Measurements from ENCODE around the gene NT5C3A. TPM values are rescaled to one million over a fixed set of nuclear protein-coding genes. Genes with fewer than 3 reads are reported as not detected.

Gene NT5C3A
- total and polyA plus RNA-seq, 2 of the 8 experiments (the other 6 are each of a cell fraction or from before 2014, with no cell fraction given), result 7.5 to 22.7 TPM

DNA sequence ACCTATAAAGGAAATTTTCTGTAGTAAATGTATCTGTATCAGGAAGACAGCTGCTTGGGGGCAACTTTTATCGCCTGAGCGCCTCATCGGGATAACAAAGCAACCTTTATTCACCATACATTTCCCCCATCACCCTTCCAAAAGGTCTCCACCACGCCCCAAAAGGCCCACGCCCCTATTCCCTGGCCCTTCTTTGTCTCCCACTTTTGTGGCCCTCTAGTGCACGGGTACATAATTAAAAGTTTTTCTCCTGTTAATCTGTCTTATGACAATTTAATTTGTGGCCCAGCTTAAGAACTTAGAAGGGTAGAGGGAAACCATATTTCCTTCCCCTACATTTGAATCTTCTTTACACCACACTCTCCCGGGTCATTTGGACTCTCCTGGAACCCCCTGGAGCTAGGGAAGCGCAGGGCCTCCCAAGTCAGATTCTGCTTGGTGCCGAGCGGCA lies 46.0 kb upstream of the NT5C3A start:
- POLR2A ChIA-PET (ENCODE audit: partially characterized antibody), result interaction anchor here (1.0 to 2.3 kb wide), 4 partner anchors 11 to 216 kb away, joined by 3 to 6 read pairs (median 5); partner anchors contain the start of gene NT5C3A
- peaks cover 3 to 28% of the 10 kb centered on the region in 2 experiments; a peak in 3 of 4 replicates for H3K79me2 ChIP-seq (ENCODE audit: control insufficient read depth in 1 of 2, insufficient read depth in 2 of 2, low read length in 2 of 2)
- H3K23me2 ChIP-seq (ENCODE audit: low read depth, low read length), result 0 out of 2 replicates have a peak, but pooled peaks cover 2% of the 10 kb centered on the region
- no peak overlapping the region for H2BK120ac ChIP-seq (replicated peaks; ENCODE audit: low read depth, low read length)
- no peak for FAIRE-seq
- H2BK5ac ChIP-seq (ENCODE audit: low read depth, low read length), result no peak overlapping the region
- no peak overlapping the region for H4K91ac ChIP-seq (replicated peaks; ENCODE audit: insufficient read length, low read length)
- H3K4me1 ChIP-seq (replicated peaks in 1 of 4; ENCODE audit: control insufficient read depth in 3 of 4, insufficient read depth in 4 of 4, low read length in 3 of 4), result peaks cover 0 to 5% (median 1%) of the 10 kb centered on the region in 4 experiments; a peak in 2 of 7 replicates
- H2BK15ac ChIP-seq (ENCODE audit: low read length), result no peak overlapping the region
- H3K9ac ChIP-seq (replicated peaks in 1 of 4; ENCODE audit: extremely low read depth in 1 of 4, low read depth in 3 of 4, low read length in 3 of 4), result peak overlapping the region in 3 of 4 experiments; percentile 38 to 92 (median 55); a peak in 5 of 7 replicates
- CTCF ChIA-PET (ENCODE audit: partially characterized antibody), result interaction anchor here (0.6 to 3.5 kb wide), 31 partner anchors 9 to 349 kb away, joined by 3 to 12 read pairs (median 3); partner anchors contain the start of genes FKBP9 and NT5C3A
- H3K4ac ChIP-seq (replicated peaks; ENCODE audit: insufficient read length, low read depth, low read length), result no peak overlapping the region
- H2BK12ac ChIP-seq (ENCODE audit: low read depth, low read length), result no peak overlapping the region
- no peak overlapping the region for H2AFZ ChIP-seq (ENCODE audit: low read length)
- TF ChIP-seq FOSL1 (IDR thresholded peaks at IDR 0.05; ENCODE audit: insufficient read depth, low read depth, low read length) (no peak), SIN3A (conservative IDR thresholded peaks at IDR 0.05 in 1 of 2, IDR thresholded peaks at IDR 0.05 in 1 of 2; ENCODE audit: low read depth in 1 of 2, low read length in 2 of 2) (peak in 1 of 2 experiments; percentile 59; a peak in 1 of 4 replicates), GABPA (IDR thresholded peaks at IDR 0.05; ENCODE audit: borderline replicate concordance, insufficient read depth, low read length) (no peak), CREB1 (IDR thresholded peaks at IDR 0.05) (no peak)
- TF ChIP-seq, protein P1, sequence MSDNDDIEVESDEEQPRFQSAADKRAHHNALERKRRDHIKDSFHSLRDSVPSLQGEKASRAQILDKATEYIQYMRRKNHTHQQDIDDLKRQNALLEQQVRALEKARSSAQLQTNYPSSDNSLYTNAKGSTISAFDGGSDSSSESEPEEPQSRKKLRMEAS (IDR thresholded peaks at IDR 0.05), result no peak
- DNase-seq (ENCODE audit: low read depth in 1 of 2, low spot score in 2 of 2), result no peak
- H3K36me3 ChIP-seq (ENCODE audit: control insufficient read depth in 2 of 4, insufficient read depth in 4 of 4, low read length in 3 of 4), result peaks cover 0 to 2% (median 0%) of the 10 kb centered on the region in 4 experiments; a peak in 2 of 8 replicates
- no peak overlapping the region for H2BK20ac ChIP-seq (ENCODE audit: low read length)
- WGBS, 2 experiments (ENCODE audit: extremely low coverage in 1 of 2, insufficient coverage in 1 of 2, insufficient read length in 1 of 2, insufficient replicate concordance in 2 of 2, low coverage in 1 of 2, low lambda C conversion rate in 2 of 2, missing lambda C conversion rate in 1 of 2), result 3% methylated on average over 10 of the region's 10 CpGs; no CpG with 5 or more reads in 1 of the 2 experiments
- peak overlapping the region; percentile 63 to 74 for H3K4me2 ChIP-seq (ENCODE audit: insufficient read depth in 1 of 2, low read depth in 2 of 2, low read length in 2 of 2)
- H4K8ac ChIP-seq (ENCODE audit: extremely low read depth, insufficient read depth, low read length), result peak overlapping the region; percentile 46; the same call in 1 of the 2 replicates
- H3K27me3 ChIP-seq (replicated peaks in 1 of 4; ENCODE audit: control insufficient read depth in 3 of 4, extremely low read depth in 1 of 4, insufficient read depth in 3 of 4, low read length in 3 of 4), result peaks cover 0 to 3% (median 0%) of the 10 kb centered on the region in 4 experiments; a peak in 1 of 7 replicates
- peak overlapping the region; percentile 68 to 98 (median 75) for H3K4me3 ChIP-seq (ENCODE audit: extremely low read depth in 1 of 4, insufficient read depth in 2 of 4, low read depth in 3 of 4, low read length in 4 of 4)
- H3K27ac ChIP-seq (ENCODE audit: low read depth, low read length), result no peak overlapping the region; the same call in 1 of the 2 replicates
- no peak overlapping the region for H3K18ac ChIP-seq (ENCODE audit: extremely low read depth, low read length)
- H4K5ac ChIP-seq (ENCODE audit: insufficient read length, low read depth, low read length), result no peak overlapping the region
- H4K20me1 ChIP-seq (replicated peaks in 1 of 2; ENCODE audit: control insufficient read depth in 1 of 2, insufficient read depth in 2 of 2, low read length in 2 of 2), result peaks cover 0 to 7% of the 10 kb centered on the region in 2 experiments
- no peak overlapping the region for H3K14ac ChIP-seq (ENCODE audit: insufficient read length)
- no peaks in the 10 kb centered on the region for H3K9me3 ChIP-seq (ENCODE audit: insufficient read depth in 2 of 2, low read depth in 1 of 2, low read length in 1 of 2)
- no peak overlapping the region for H3K56ac ChIP-seq (replicated peaks; ENCODE audit: insufficient read length, low read depth, low read length)
- no peak overlapping the region for H3K23ac ChIP-seq (ENCODE audit: insufficient read length)
- no peak overlapping the region for H2AK5ac ChIP-seq (ENCODE audit: low read depth, low read length)
- peaks cover 5% of the 10 kb centered on the region for H3K79me1 ChIP-seq (ENCODE audit: low read depth, low read length)

Data from H1 (cell line).